HG03354 (cell line): ENCODE results near the gene ZNF438.

Experiments used
- ATAC-seq: cut with Tn5 transposase; IDR thresholded peaks from one replicate; pipeline ENCODE4 v1.9.1; 2021; ENCODE audit warnings: mild to moderate bottlenecking; ENCODE audit not compliant: unreplicated experiment, poor library complexity, severe bottlenecking

Gene ZNF438

GRCh38 chr10:30834153-30834552, 197.5 kb downstream of the ZNF438 start:
- no peak for ATAC-seq

GRCh38 chr10:30833628-30833970, 198.1 kb downstream of the ZNF438 start:
- no peak for ATAC-seq

- ATAC-seq: no peak
Measured at GRCh38 chr10:30832749-30833627, 198.7 kb downstream of the ZNF438 start.

GRCh38 chr10:30832001-30832748, 199.5 kb downstream of the ZNF438 start:
- ATAC-seq: no peak

- no peak for ATAC-seq
Measured at GRCh38 chr10:30831426-30831825, 200.2 kb downstream of the ZNF438 start.

- no peak for ATAC-seq
Measured at GRCh38 chr10:30830315-30831230, 201.1 kb downstream of the ZNF438 start.

- ATAC-seq: no peak
Measured at GRCh38 chr10:30829901-30830300, 201.8 kb downstream of the ZNF438 start.

GRCh38 chr10:30828680-30829079, 203.0 kb downstream of the ZNF438 start:
- no peak for ATAC-seq

- no peak for ATAC-seq
Measured at GRCh38 chr10:30828164-30828563, 203.5 kb downstream of the ZNF438 start.

- ATAC-seq: no peak
Measured at GRCh38 chr10:30827531-30828120, 204.0 kb downstream of the ZNF438 start.

GRCh38 chr10:30826679-30827078, 205.0 kb downstream of the ZNF438 start:
- no peak for ATAC-seq

- no peak for ATAC-seq
Measured at GRCh38 chr10:30825495-30825894, 206.2 kb downstream of the ZNF438 start.

GRCh38 chr10:30825022-30825421, 206.6 kb downstream of the ZNF438 start:
- no peak for ATAC-seq

GRCh38 chr10:30823651-30824050, 208.0 kb downstream of the ZNF438 start:
- ATAC-seq: no peak

- ATAC-seq: no peak
Measured at GRCh38 chr10:30822693-30823465, 208.8 kb downstream of the ZNF438 start.

GRCh38 chr10:30821994-30822692, 209.5 kb downstream of the ZNF438 start:
- no peak for ATAC-seq

GRCh38 chr10:30821261-30821993, 210.2 kb downstream of the ZNF438 start:
- no peak for ATAC-seq
